ENCODE data around the gene HMGN5. TPM values are rescaled to one million over a fixed set of nuclear protein-coding genes. Genes with fewer than 3 reads are reported as not detected.
A peak's percentile ranks its signal among the peaks of the same experiment; 100 is the strongest.

HMGN5 gene, protein sequence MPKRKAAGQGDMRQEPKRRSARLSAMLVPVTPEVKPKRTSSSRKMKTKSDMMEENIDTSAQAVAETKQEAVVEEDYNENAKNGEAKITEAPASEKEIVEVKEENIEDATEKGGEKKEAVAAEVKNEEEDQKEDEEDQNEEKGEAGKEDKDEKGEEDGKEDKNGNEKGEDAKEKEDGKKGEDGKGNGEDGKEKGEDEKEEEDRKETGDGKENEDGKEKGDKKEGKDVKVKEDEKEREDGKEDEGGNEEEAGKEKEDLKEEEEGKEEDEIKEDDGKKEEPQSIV
- 6.7 TPM for total RNA-seq (ENCODE audit: insufficient read depth, low replicate concordance)

- DNase-seq (ENCODE audit: low spot score), result peak; percentile 95
Observed at GRCh38 chrX:81201671-81202455, at the start of gene HMGN5, which contains the start of gene SH3BGRL. Gene HMGN5, minus strand, starts transcription at chrX:81201913. Its CDS starts 80,364 bp downstream, at chrX:81121549. Gene SH3BGRL, plus strand, starts transcription at chrX:81202102. Its CDS starts 99 bp downstream, at chrX:81202201.

DNA sequence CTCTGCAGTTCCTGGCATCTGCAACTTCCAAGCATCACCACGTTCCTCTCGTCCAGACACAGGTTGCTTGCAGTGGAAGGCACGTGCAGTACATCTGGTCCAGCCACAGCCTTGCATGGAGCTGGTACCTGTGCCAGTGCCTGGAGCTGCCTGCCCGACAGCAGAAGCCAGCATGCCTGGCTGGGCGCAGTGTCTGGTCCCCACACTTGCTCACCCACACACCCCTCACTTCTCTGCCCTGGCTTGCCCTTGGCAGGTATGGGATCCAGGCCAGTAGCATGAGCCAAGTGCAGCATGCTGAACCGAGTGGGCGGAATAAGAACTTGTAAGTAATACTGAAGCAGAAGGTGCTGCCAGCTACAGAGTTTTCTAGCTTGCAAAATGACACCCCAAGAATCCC lies 40.0 kb upstream of the HMGN5 start:
- DNase-seq (ENCODE audit: low spot score), result no peak

- no peak for DNase-seq (ENCODE audit: low spot score)
Observed at GRCh38 chrX:81240701-81241331, 39.1 kb upstream of the HMGN5 start.

DNA sequence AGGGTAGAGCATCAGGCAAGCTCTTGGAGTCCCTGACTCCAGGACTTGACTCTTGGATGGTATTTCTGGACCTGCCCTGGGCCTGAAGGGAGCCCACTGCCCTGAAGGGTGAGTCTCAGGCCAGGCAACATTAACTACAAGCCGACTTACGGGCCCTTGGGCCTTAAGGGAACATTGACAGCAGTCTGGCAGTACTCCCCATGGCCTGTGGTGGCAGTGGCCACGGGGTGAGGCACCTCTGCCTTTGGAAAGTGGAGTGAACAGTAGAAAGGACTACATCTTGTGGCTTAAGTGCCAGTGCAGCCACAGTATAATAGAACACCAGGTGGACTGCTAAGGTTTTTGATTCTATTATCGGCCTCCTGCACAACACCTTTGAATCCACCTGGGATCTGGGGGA lies 36.5 kb upstream of the HMGN5 start:
- DNase-seq (ENCODE audit: low spot score), result no peak

GRCh38 chrX:81237516-81237915 lies 35.8 kb upstream of the HMGN5 start:
- DNase-seq (ENCODE audit: low spot score), result no peak

DNA sequence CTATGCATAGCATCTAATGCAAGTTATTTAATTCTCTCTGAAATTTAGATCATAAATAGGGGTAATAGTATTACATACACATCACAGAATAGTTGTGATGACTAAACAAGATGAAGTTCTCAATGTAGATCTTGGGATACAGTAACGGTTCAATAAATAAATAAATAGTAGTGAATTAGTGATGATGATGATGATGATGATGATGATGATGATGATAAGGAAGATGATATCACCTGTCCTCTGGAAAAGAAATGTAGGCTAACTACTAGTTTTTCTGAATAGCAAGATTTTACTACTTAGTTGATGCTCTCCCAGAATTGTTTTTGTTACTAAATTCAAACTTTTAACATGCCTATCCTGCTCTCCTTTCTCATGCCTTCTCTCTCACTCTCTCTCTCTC lies 30.5 kb upstream of the HMGN5 start:
- DNase-seq (ENCODE audit: low spot score), result no peak

DNA sequence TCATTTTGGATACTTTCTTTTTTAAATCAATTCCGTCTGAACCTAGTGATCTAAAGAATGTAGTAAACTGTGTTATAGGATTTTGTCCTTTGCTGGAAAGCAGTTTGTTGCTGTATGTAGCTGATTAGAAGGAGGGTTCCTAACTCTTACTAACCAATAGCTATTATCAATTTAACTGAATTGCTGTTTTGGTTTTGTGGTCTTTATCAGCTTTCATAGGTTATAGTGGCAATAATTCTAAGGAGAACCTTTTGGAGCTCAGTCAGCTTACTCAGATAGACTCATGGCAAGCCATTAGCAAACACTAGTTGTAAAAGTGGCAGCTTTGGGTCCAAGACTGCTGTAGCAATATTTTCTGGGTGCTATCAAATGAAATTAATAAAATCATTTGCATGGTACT lies 29.8 kb upstream of the HMGN5 start:
- DNase-seq (ENCODE audit: low spot score), result no peak

- no peak for DNase-seq (ENCODE audit: low spot score)
Observed at GRCh38 chrX:81229901-81230300, 28.2 kb upstream of the HMGN5 start.

DNA sequence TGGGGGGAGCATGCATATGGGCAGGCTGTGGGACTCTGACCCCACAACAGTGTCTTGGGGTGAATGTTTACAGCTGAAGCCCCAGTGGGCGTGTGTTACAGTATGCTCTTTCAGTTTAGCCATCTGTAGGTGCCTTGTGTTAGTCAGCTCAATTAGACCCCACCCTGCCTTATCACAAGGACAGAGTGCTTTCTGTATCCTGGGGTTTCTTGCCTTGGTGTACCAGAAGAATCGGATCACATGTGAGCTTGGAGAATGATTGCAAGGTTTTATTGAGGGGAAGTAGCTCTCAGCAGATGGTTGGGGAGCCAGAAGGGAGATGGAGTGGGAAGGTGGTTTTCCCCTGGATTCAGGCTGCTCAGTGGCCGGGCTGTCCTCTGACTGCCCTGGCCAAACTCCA lies 27.5 kb upstream of the HMGN5 start:
- no peak for DNase-seq (ENCODE audit: low spot score)

GRCh38 chrX:81215685-81216084 lies 14.0 kb upstream of the HMGN5 start:
- DNase-seq (ENCODE audit: low spot score), result no peak

DNA sequence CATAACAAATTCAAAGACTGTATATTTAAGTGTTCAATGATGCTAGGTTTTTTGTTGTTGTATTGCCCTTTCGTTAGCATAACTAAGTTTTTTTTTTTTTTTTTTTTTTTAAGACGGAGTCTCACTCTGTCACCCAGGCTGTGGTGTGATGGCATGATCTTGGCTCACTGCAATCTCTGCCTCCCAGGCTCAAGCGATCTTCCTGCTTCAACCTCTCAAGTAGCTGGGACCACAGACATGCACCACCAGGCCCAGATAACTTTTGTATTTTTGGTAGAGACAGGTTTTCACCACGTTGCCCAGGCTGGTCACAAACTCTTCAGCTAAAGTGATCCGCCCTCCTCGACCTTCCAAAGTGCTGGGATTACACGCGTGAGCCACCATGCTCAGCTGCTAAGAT lies 7.2 kb upstream of the HMGN5 start:
- DNase-seq (ENCODE audit: low spot score), result no peak

DNA sequence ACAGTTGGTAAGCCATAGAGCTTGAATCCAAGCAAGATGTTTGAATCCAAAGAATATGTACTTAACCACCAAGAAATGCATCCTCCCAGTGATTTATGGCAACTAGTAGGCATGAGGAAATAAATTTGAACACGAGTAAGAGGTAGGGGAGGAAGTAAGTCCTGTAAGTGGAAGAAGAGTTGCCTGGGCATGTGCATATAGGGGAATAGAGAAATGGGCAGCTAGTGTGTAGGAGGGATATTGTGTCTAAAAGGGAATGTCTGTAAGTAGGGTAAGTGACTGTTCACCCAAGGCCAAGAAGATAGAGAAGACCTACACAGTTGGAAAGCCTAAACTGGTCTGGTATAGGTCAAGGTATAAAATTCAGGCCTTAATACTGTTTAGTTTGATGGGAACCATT lies 4.8 kb upstream of the HMGN5 start:
- DNase-seq (ENCODE audit: low spot score), result no peak

GRCh38 chrX:81205551-81205950 lies 3.8 kb upstream of the HMGN5 start:
- DNase-seq (ENCODE audit: low spot score), result no peak

DNA sequence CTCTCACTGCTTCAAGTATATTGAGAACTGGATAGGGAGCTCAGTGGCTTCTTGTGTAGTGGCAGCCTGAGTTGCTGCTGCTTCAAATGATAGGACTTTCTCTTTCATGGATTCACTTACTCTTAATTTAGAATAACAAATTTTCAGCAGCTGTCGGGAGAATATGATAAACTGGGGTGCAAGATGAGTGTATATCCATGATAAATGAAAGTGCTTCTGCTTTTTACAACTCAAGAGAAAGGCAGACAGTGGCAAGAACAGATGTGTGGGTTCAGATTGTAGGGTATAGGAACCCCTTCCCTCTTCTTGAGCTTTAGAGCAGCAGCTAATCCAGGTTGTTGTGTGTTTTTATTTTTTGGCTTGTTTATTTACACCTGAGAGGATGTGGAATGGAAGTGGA lies 1.2 kb upstream of the HMGN5 start:
- no peak for DNase-seq (ENCODE audit: low spot score)

- peak; percentile 50 for DNase-seq (ENCODE audit: low spot score)
Observed at GRCh38 chrX:81202456-81202819, 725 bp upstream of the HMGN5 start.

DNA sequence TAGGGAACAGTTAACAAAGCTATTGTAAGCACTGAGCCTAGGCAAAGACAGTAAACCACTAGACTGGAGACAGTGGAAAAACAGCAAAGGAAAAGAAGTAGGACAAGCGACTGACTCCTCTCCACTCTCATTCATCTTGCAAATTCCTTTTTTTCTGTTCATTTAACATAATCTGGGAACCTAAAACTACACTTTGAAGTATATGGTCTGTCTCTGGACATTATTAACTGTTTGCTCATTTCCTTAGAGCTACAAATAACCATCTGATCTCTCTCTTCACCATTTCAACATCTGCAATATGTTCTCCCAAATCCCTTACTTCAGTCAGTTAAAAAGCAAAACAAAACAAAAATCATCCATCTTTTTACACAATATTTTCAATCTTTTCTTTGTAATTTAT lies 642 bp downstream of the HMGN5 start:
- peak; percentile 42 for DNase-seq (ENCODE audit: low spot score)

GRCh38 chrX:81195712-81196111 lies 6.0 kb downstream of the HMGN5 start:
- DNase-seq (ENCODE audit: low spot score), result no peak

DNA sequence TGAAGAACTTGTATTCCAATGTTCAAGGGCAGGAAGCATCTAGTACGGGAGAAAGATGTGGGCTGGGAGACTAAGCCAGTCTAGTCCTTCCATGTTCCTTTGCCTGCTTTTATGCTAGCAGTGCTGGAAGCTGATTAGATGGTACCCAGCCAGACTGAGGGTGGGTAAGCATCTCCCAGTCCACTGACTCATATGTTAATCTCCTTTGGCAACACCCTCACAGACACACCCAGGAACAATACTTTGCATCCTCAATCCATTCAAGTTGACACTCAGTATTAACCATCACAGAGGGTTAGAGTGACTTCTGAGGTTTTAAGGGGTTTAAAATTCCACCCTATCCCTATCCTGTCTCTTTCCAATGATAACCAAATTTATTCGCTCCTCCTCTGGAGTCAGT lies 6.5 kb downstream of the HMGN5 start:
- DNase-seq (ENCODE audit: low spot score), result no peak

- DNase-seq (ENCODE audit: low spot score), result peak; percentile 20
Observed at GRCh38 chrX:81174286-81174685, 27.4 kb downstream of the HMGN5 start.

GRCh38 chrX:81168391-81168790 lies 33.3 kb downstream of the HMGN5 start:
- no peak for DNase-seq (ENCODE audit: low spot score)

DNA sequence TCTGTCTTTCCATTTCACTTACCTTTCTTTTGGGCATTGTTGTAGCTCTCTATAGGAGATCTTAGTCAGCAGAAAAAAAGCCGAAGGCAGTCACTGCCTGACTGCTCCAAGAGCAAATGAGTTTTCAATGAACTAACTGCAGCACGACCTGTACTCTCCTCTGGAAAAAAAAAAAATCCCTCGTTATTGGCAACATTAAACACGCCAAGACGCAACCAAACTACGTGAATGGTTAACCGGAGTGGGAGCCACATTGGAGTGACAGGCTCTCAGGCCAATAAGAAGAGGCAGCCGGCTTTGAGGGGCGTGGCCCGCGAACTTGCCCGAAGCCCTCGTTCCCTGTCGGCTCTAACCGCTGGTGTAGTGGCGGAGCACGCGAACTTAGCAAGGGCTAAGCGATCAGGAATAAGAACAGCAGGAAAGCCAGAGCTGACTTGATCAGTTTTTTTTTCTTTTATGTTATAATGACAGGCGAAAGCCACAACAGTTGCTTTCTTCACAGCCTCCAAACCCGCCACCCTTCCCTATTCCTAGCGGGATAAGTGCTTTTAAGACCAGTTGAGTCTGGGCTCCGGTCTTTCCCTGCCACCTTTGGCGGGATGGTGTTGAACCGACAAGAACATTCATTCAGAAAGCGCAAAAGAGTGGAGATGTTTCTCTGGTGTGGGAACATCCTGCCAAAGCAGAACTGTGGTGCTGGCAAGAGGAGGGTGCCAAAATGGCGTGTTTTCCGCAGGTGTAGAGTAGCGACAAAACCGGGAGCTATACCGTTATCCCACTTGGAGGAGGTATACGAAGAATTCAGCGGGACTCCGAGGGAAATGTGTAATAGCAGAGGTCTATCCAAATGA lies 80.0 kb downstream of the HMGN5 start:
- DNase-seq (ENCODE audit: low spot score), result peak; percentile 93

DNA sequence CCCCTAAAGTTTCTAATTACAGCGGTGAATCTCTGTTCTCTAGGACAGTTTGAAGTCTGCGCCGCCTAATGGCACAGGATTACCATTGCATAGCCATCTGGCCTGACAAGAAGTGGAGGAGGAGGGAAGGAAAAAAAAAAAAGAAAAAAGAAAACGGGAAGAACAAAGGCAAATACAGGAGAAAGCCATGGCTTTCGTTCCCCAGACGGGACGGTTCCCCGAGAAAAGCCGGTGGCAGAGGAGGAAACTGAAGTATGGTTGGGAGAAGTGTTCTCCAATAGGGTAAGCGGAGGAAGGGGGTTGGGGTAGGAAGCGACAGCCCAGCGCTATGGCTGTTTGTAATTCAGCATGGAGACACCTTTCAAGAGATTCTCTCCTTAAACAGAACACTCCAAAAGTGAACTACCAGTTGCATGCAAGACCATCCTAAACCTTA lies 80.8 kb downstream of the HMGN5 start:
- peak; percentile 76 for DNase-seq (ENCODE audit: low spot score)
